Esophagus muscularis mucosa (tissue), 4 donors: ENCODE measurements around the gene AKAP13. TPM values are rescaled to one million over a fixed set of nuclear protein-coding genes. Genes with fewer than 3 reads are reported as not detected.

Source experiments
- DNase-seq: peaks from one replicate; pipeline ENCODE4 v3.0.0-alpha.2; 2017; ENCODE audit errors: extremely low spot score
- H3K27ac ChIP-seq, 4 donors: fragments of 200-600 bp; sonication (generic); replicated peaks in 1 of 4; 1 replicate in 3 of 4; 2 replicates in 1 of 4; pipeline ENCODE4 v1.5.1; 2016 to 2019; ENCODE audit warnings: mild to moderate bottlenecking in 1 of 4
- H3K27me3 ChIP-seq, 4 donors: fragments of 200-600 bp; sonication (generic); one replicate each; pipeline versions ENCODE4 v1.5.1 to v1.6.0; 2016 to 2019
- H3K36me3 ChIP-seq, 4 donors: fragments of 200-600 bp; sonication (generic); one replicate each; pipeline ENCODE4 v1.5.1; 2016 to 2019
- H3K4me1 ChIP-seq, 4 donors: fragments of 200-600 bp; sonication (generic); one replicate each; pipeline ENCODE4 v1.5.1; 2016 to 2019
- H3K4me3 ChIP-seq, 4 donors: fragments of 200-600 bp; sonication (generic); 1 replicate in 2 of 4; 2 replicates in 2 of 4; pipeline ENCODE4 v1.5.1; 2016 to 2019; ENCODE audit warnings: mild to moderate bottlenecking in 4 of 4, moderate library complexity in 1 of 4
- H3K9me3 ChIP-seq, 4 donors: fragments of 200-600 bp; sonication (generic); 1 replicate in 3 of 4; 2 replicates in 1 of 4; pipeline ENCODE4 v1.5.1; 2016 to 2019
- EP300 ChIP-seq: sonication (generic); formaldehyde crosslinking; IDR thresholded peaks from one replicate; pipeline ENCODE4 v1.6.1; 2017; ENCODE audit warnings: antibody characterized with exemption
- POLR2A ChIP-seq: fragments of 450-650 bp; IDR thresholded peaks from one replicate; pipeline ENCODE4 v1.6.1; 2017; ENCODE audit warnings: antibody characterized with exemption, moderate library complexity, mild to moderate bottlenecking, low read depth
- POLR2AphosphoS5 ChIP-seq, 2 donors: sonication (generic); formaldehyde crosslinking; IDR thresholded peaks; one replicate each; pipeline ENCODE4 v1.6.1; 2017; ENCODE audit warnings: antibody characterized with exemption in 2 of 2
- WGBS: methylation state at CpG from one replicate; pipeline ENCODE4 v1.1.5; 2018; 5-methylcytosine and 5-hydroxymethylcytosine counted together
- intact Hi-C: fragments of 100-400 bp; cut with DNase I; formaldehyde crosslinking; loops from one replicate; pipeline ENCODE4 v1.15.1; 2023
- total RNA-seq, 4 donors: library from RNA; depleted of rRNA; stranded (reverse); fragments of >200 nt; gene quantifications; one replicate each; pipeline versions ENCODE4 v1.1.0 to v1.2.1, GENCODE V29; 2016
- TF ChIP-seq, protein P1 (sequence below), 3 experiments: fragments of 200-600 bp in 2 of 3; fragments of 450-650 bp in 1 of 3; sonication (generic) in 2 of 3; IDR thresholded peaks; one replicate each; pipeline ENCODE4 v1.5.1; 2017 to 2019; ENCODE audit warnings: antibody characterized with exemption in 3 of 3, mild to moderate bottlenecking in 2 of 3, moderate library complexity in 1 of 3

The AKAP13 gene
- total RNA-seq, 4 donors from 2014 or later = 232 to 323 (median 284) TPM

DNA sequence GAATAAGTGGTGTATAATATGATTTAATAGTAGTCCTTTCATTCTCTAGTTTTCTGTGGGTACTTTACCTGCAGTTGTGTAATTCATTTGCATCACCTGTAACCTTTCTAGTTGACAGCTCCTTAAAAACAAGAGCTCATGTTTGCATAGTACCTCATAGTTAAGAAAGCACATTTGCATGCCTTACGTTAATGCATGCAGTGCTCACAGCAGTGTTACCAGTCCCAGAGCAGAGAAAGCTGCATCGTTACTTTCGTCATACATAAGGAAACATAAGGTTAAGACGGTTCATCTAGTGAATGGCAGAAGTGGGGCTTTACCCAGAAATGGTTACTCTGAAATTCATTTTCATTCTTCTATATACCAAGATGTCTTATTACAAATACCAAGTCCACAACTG, 111.3 kb downstream of the AKAP13 start:
- intact Hi-C loops = no loop called here
- no peak for DNase-seq
- TF ChIP-seq POLR2A = no peak
- TF ChIP-seq EP300 = no peak
- no peak for TF ChIP-seq POLR2AphosphoS5 (IDR thresholded peaks at IDR 0.05)
- TF ChIP-seq, protein P1, sequence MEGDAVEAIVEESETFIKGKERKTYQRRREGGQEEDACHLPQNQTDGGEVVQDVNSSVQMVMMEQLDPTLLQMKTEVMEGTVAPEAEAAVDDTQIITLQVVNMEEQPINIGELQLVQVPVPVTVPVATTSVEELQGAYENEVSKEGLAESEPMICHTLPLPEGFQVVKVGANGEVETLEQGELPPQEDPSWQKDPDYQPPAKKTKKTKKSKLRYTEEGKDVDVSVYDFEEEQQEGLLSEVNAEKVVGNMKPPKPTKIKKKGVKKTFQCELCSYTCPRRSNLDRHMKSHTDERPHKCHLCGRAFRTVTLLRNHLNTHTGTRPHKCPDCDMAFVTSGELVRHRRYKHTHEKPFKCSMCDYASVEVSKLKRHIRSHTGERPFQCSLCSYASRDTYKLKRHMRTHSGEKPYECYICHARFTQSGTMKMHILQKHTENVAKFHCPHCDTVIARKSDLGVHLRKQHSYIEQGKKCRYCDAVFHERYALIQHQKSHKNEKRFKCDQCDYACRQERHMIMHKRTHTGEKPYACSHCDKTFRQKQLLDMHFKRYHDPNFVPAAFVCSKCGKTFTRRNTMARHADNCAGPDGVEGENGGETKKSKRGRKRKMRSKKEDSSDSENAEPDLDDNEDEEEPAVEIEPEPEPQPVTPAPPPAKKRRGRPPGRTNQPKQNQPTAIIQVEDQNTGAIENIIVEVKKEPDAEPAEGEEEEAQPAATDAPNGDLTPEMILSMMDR (IDR thresholded peaks at IDR 0.05) = no peak
- no peak overlapping the region for H3K4me3 ChIP-seq
- no peak overlapping the region for H3K27ac ChIP-seq
- 84% methylated on average over 4 of the region's 4 CpGs for WGBS
- H3K36me3 ChIP-seq = peaks cover 0 to 4% (median 0%) of the 10 kb centered on the region in 4 donors
- H3K9me3 ChIP-seq = no peaks in the 10 kb centered on the region
- H3K4me1 ChIP-seq = peaks cover 44 to 80% (median 75%) of the 10 kb centered on the region in 4 donors
- H3K27me3 ChIP-seq = no peaks in the 10 kb centered on the region

DNA sequence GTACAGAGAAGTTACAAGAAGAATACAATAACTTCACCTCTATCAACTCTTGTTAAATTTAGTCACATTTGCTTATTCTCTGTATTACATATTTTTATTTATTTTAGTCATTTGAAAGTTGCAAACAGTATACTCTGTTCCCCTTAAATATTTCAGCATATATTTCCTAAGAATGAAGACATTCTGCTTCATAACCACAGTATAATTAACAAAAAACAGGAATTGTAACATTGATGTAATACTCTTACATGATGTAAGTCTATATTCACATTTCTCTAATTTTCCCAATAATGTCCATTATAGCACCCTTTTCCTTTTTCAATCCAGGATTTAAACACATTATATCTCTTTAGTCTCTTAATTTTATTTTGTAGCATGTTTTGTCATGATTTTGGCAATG, 112.0 kb downstream of the AKAP13 start:
- H3K4me1 ChIP-seq = peaks cover 52 to 82% (median 76%) of the 10 kb centered on the region in 4 donors
- no peak overlapping the region for H3K27ac ChIP-seq
- H3K36me3 ChIP-seq = peaks cover 0 to 3% (median 0%) of the 10 kb centered on the region in 4 donors
- no peaks in the 10 kb centered on the region for H3K9me3 ChIP-seq
- no peaks in the 10 kb centered on the region for H3K27me3 ChIP-seq
- DNase-seq = no peak
- TF ChIP-seq POLR2AphosphoS5 (IDR thresholded peaks at IDR 0.05) = no peak
- TF ChIP-seq, protein P1 (IDR thresholded peaks at IDR 0.05) = no peak
- no peak for TF ChIP-seq POLR2A
- no peak for TF ChIP-seq EP300
- H3K4me3 ChIP-seq = no peak overlapping the region
- intact Hi-C loops = no loop called here

DNA sequence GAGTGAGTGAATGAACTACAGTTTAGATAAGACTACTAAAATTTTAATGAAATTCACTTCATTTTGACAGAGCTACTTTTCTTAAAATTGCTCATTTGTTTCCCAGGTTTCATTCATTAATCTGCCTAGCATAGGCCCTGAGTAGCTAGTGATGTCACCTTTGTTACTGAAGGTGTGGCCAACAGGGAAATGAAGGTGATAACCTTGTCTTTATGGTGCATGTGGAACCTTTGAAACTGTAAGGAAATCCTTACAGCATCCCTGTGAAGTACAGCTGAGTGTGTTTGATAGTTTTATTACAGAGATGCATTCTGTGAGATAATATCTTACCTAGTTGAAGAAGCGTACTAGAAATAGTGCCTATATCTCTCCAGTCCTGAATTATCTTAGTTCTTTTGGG, 112.9 kb downstream of the AKAP13 start:
- peak overlapping the region in 2 of 4 donors; percentile 61 to 68 for H3K27ac ChIP-seq
- H3K4me3 ChIP-seq = no peak overlapping the region
- TF ChIP-seq POLR2AphosphoS5 (IDR thresholded peaks at IDR 0.05) = no peak
- TF ChIP-seq, protein P1 (IDR thresholded peaks at IDR 0.05) = no peak
- TF ChIP-seq EP300 = no peak
- TF ChIP-seq POLR2A = no peak
- H3K36me3 ChIP-seq = no peaks in the 10 kb centered on the region
- WGBS = 81% methylated on average over 1 of the region's 1 CpG
- intact Hi-C loops = no loop called here
- H3K4me1 ChIP-seq = peaks cover 53 to 86% (median 75%) of the 10 kb centered on the region in 4 donors
- no peaks in the 10 kb centered on the region for H3K9me3 ChIP-seq
- no peak for DNase-seq
- H3K27me3 ChIP-seq = no peaks in the 10 kb centered on the region

DNA sequence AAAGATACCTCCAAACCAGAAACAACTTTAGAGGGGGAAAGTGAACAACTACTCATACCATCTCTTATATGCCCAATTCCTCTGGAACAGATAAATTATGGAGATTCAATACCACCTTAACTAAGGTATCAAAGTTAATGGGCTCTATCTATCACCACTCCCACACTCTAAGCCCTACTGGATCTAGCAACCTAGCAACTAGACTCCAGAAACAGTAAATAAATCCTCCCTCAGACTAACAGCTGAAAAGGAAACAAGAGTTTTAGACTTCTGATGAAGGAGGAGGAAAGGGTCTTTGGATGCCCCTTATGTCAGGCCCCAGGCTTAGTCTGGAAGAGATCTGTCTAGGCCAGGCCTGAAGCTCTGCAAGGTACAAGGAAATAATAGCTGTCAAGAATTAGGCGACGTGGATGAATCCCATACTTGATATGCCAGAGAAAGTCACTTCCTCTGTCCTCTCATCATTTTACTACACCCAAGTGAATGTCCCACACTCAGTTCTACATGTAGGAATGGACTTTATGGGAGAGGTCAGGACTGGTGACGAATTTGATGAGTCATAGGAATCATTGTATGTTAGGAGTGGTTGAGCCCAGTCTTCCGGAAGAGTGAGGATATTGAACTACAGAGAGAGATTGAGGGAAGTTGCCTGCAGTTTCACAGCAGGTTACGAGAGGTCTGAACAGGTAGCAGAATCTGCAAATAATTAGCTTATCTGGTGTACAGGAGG, 113.8 kb downstream of the AKAP13 start:
- no peak overlapping the region for H3K4me3 ChIP-seq
- 66% methylated on average over 5 of the region's 5 CpGs for WGBS
- TF ChIP-seq, protein P1 (IDR thresholded peaks at IDR 0.05) = no peak
- peak in 1 of 2 donors; percentile 54 for TF ChIP-seq POLR2AphosphoS5 (IDR thresholded peaks at IDR 0.05)
- intact Hi-C loops = no loop called here
- DNase-seq = no peak
- H3K27me3 ChIP-seq = no peaks in the 10 kb centered on the region
- H3K9me3 ChIP-seq = no peaks in the 10 kb centered on the region
- peak overlapping the region; percentile 48 to 68 (median 64) for H3K27ac ChIP-seq
- peaks cover 51 to 85% (median 74%) of the 10 kb centered on the region in 4 donors for H3K4me1 ChIP-seq
- H3K36me3 ChIP-seq = no peaks in the 10 kb centered on the region

DNA sequence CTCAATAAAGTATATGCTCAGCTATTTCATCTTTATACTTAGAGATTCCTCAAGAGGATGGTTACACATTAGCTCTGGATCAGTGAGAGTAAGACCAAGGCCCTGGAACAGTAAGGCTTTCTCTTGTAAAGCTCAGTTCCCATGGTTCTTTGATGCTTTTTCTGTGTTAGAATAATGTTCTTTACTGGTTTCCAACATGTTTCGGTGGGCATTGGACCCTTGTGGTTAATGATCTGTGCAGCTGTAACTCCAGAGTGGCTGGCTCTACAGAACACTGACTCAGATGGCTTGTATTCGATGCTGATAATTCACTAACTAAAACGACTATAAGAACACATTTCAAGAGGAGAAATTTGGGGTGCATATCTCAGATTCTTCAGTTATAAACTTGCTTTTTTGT, 114.7 kb downstream of the AKAP13 start:
- WGBS = 52% methylated on average over 3 of the region's 3 CpGs
- Histone ChIP-seq H3K4me3 (no peak overlapping the region), H3K36me3 (no peaks in the 10 kb centered on the region), H3K4me1 (peaks cover 60 to 85% (median 74%) of the 10 kb centered on the region in 4 donors), H3K27me3 (no peaks in the 10 kb centered on the region), H3K9me3 (no peaks in the 10 kb centered on the region), H3K27ac (peak overlapping the region; percentile 48 to 68 (median 64))
- TF ChIP-seq, protein P1 (IDR thresholded peaks at IDR 0.05) = no peak
- TF ChIP-seq POLR2A = no peak
- no peak for TF ChIP-seq POLR2AphosphoS5 (IDR thresholded peaks at IDR 0.05)
- no peak for TF ChIP-seq EP300
- intact Hi-C loops = no loop called here
- no peak for DNase-seq
